ENCODE measurements around the gene APLNR. TPM values are rescaled to one million over a fixed set of nuclear protein-coding genes. Genes with fewer than 3 reads are reported as not detected.

Gene APLNR
- polyA plus RNA-seq, 1 of the 3 experiments (the other 2 are of a cell fraction), result 0.03 TPM

DNA sequence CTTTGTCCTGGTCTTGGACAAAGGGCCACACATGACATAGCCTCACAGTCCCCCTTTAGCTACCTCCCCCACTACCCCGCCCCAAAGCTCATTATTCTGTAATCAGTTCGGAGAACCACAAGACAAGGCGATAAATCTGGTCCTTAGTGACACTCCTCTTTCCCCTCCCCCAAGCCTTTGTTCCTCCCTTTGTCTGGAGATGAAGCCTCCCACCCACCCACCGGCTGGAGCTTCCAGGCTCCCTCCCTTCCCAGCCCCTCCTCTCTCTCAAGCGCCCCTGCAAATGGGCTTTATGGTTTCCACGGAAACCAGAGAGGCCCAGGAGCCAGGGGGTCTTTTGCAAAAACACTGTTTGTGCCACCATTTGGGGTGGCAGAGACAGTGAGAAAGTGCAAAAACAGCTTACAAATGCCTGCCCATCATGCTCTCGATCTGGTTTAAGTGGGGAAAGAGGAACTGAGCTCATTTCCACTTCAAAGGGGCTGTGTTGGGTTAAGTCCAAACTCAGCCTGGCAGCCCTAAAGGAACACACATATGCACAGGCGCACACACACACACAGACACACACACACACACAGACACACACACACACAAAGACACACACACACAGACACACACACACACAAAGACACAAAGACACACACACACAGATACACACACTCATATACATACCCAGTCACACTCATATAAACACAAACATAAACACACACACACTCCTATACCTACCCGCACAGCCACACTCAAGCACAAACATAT, 23.5 kb downstream of the APLNR start:
- Histone ChIP-seq H3K9me2 (no peaks in the 10 kb centered on the region), H3K9me3 (no peaks in the 10 kb centered on the region), H3K79me2 (ENCODE audit: insufficient read depth) (no peaks in the 10 kb centered on the region), H2AFZ (ENCODE audit: low read depth) (no peak overlapping the region), H3K27me3 (ENCODE audit: insufficient read depth) (no peaks in the 10 kb centered on the region), H4K20me1 (ENCODE audit: insufficient read depth) (no peaks in the 10 kb centered on the region), H3K4me1 (ENCODE audit: control insufficient read depth in 1 of 2, insufficient read depth in 2 of 2, low read depth in 1 of 2, low read length in 1 of 2) (peaks cover 4 to 10% of the 10 kb centered on the region in 2 experiments; a peak in 2 of 4 replicates), H3K36me3 (replicated peaks in 1 of 2; ENCODE audit: control insufficient read depth in 1 of 2, insufficient read depth in 2 of 2, low read length in 1 of 2) (no peaks in the 10 kb centered on the region), H3K4me2 (peak overlapping the region; percentile 11; the same call in 1 of the 2 replicates), H3K27ac (ENCODE audit: low read depth in 2 of 2, low read length in 1 of 2) (peak overlapping the region in 1 of 2 experiments; percentile 13; a peak in 2 of 4 replicates), H3K9ac (no peak overlapping the region), H3F3A (replicated peaks; ENCODE audit: insufficient read depth) (no peaks in the 10 kb centered on the region), H3K4me3 (ENCODE audit: low read depth in 2 of 2, low read length in 1 of 2) (no peak overlapping the region)
- ChIA-PET POLR2A (no interaction called here), CTCF (interaction anchor here (0.9 to 1.5 kb wide), 2 partner anchors 35 to 372 kb away, joined by 4 to 5 read pairs; no protein-coding TSS in a partner anchor)
- no peak for TF ChIP-seq TEAD4 (IDR thresholded peaks at IDR 0.05; ENCODE audit: borderline replicate concordance, insufficient read depth)
- TF ChIP-seq EZH2phosphoT487 (IDR thresholded peaks at IDR 0.05; ENCODE audit: borderline replicate concordance, low read depth), result no peak
- TF ChIP-seq, protein P1, sequence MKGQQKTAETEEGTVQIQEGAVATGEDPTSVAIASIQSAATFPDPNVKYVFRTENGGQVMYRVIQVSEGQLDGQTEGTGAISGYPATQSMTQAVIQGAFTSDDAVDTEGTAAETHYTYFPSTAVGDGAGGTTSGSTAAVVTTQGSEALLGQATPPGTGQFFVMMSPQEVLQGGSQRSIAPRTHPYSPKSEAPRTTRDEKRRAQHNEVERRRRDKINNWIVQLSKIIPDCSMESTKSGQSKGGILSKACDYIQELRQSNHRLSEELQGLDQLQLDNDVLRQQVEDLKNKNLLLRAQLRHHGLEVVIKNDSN (IDR thresholded peaks at IDR 0.05; ENCODE audit: borderline replicate concordance, low read depth), result no peak
- no peak for TF ChIP-seq NFIC (IDR thresholded peaks at IDR 0.05; ENCODE audit: borderline replicate concordance)
- 72% methylated on average over 9 of the region's 9 CpGs for WGBS (ENCODE audit: low lambda C conversion rate)
- DNase-seq, result peak; percentile 47

DNA sequence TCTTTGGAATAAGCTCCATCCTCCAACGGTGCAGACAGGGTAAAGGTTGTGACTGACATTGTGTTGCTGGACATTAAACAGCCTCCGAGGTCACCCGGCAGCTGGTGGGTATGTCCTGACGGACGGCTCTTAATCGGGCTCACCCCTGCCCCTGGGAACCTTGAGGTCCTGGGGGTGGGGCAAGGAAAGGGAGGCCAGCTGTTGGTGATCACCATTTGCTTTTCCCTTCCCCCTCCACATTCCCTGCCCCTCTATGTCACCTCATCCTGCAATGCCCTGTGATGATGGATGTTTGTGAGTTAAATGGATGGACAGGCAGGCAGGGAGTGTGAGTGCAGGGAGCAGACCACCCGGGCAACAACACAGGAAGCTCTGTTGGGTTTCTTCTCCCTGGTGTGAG, 26.3 kb downstream of the APLNR start:
- ChIA-PET CTCF (interaction anchor here (1.1 to 2.7 kb wide), 3 partner anchors 39 to 370 kb away, joined by 3 to 15 read pairs (median 4); no protein-coding TSS in a partner anchor), POLR2A (no interaction called here)
- Histone ChIP-seq H3K9me2 (no peaks in the 10 kb centered on the region), H3K9me3 (no peaks in the 10 kb centered on the region), H3K4me1 (ENCODE audit: control insufficient read depth in 1 of 2, insufficient read depth in 2 of 2, low read depth in 1 of 2, low read length in 1 of 2) (peaks cover 4 to 10% of the 10 kb centered on the region in 2 experiments; a peak in 2 of 4 replicates), H3K36me3 (replicated peaks in 1 of 2; ENCODE audit: control insufficient read depth in 1 of 2, insufficient read depth in 2 of 2, low read length in 1 of 2) (no peaks in the 10 kb centered on the region), H3K27ac (ENCODE audit: low read depth in 2 of 2, low read length in 1 of 2) (no peak overlapping the region), H3K4me2 (no peak overlapping the region), H3F3A (replicated peaks; ENCODE audit: insufficient read depth) (no peaks in the 10 kb centered on the region), H2AFZ (ENCODE audit: low read depth) (no peak overlapping the region), H3K79me2 (ENCODE audit: insufficient read depth) (no peaks in the 10 kb centered on the region), H3K9ac (no peak overlapping the region), H4K20me1 (ENCODE audit: insufficient read depth) (no peaks in the 10 kb centered on the region), H3K27me3 (ENCODE audit: insufficient read depth) (no peaks in the 10 kb centered on the region; the same call in 1 of the 2 replicates), H3K4me3 (ENCODE audit: low read depth in 2 of 2, low read length in 1 of 2) (no peak overlapping the region)
- 77% methylated on average over 7 of the region's 7 CpGs for WGBS (ENCODE audit: low lambda C conversion rate)
- DNase-seq, result no peak
- TF ChIP-seq, protein P2, sequence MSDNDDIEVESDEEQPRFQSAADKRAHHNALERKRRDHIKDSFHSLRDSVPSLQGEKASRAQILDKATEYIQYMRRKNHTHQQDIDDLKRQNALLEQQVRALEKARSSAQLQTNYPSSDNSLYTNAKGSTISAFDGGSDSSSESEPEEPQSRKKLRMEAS (IDR thresholded peaks at IDR 0.05; ENCODE audit: low read depth), result no peak
- TF ChIP-seq TAF1 (IDR thresholded peaks at IDR 0.05; ENCODE audit: borderline replicate concordance, low read depth, low read length), result no peak
- TF ChIP-seq, protein P1 (IDR thresholded peaks at IDR 0.05; ENCODE audit: borderline replicate concordance, low read depth), result no peak
- TF ChIP-seq EP300 (IDR thresholded peaks at IDR 0.05; ENCODE audit: borderline replicate concordance in 1 of 2, low read depth in 1 of 2, low read length in 1 of 2), result no peak
